H1 (cell line): ENCODE results near the gene ZNF346. TPM values are rescaled to one million over a fixed set of nuclear protein-coding genes. Genes with fewer than 3 reads are reported as not detected.

Experiments used
- ASH2L ChIP-seq: fragments of 200-600, 300-600 bp; sonication (generic); IDR thresholded peaks from one replicate; pipeline ENCODE4 v1.7.1; 2017; ENCODE audit warnings: low read length
- EZH2 ChIP-seq: fragments of 200-600 bp; sonication (generic); IDR thresholded peaks from 2 replicates; pipeline ENCODE4 v1.7.1; 2012; ENCODE audit warnings: low read depth, mild to moderate bottlenecking, moderate library complexity, low read length, inconsistent platforms; ENCODE audit not compliant: severe bottlenecking
- KDM5A ChIP-seq: fragments of 200-600 bp; IDR thresholded peaks from 2 replicates; pipeline ENCODE4 v1.7.1; 2012; ENCODE audit warnings: mild to moderate bottlenecking, low read length, inconsistent platforms, mixed read lengths
- RFX5 ChIP-seq: IDR thresholded peaks from 2 replicates; pipeline ENCODE4 v1.6.1; 2011; ENCODE audit warnings: low read depth, low read length, improper control_type of control experiment, borderline replicate concordance
- RNF2 ChIP-seq: fragments of 200-900, 300-1000 bp; sonication (generic); IDR thresholded peaks from 2 replicates; pipeline ENCODE4 v1.7.1; 2016; ENCODE audit warnings: borderline replicate concordance, low read depth, mild to moderate bottlenecking, antibody characterized with exemption, low read length; ENCODE audit not compliant: poor library complexity, severe bottlenecking; ENCODE audit errors: missing control alignments
- RXRA ChIP-seq: IDR thresholded peaks from 2 replicates; pipeline ENCODE4 v1.6.1; 2011; ENCODE audit warnings: low read depth, mild to moderate bottlenecking, low read length, moderate library complexity; ENCODE audit not compliant: insufficient read depth
- SAP30 ChIP-seq: fragments of 300-600 bp; sonication (generic); IDR thresholded peaks from 2 replicates; pipeline ENCODE4 v1.7.1; 2012; ENCODE audit warnings: low read length, moderate library complexity, mild to moderate bottlenecking, inconsistent platforms; ENCODE audit not compliant: insufficient read depth, insufficient replicate concordance
- polyA plus RNA-seq, 7 experiments: library from polyadenylated mRNA; depleted of rRNA in 3 of 7; stranded (reverse) in 5 of 7; unstranded in 2 of 7; fragments of >200 nt in 5 of 7; fragments of 200-250 nt in 2 of 7; gene quantifications; 1 replicate in 5 of 7; 2 replicates in 1 of 7; 4 replicates in 1 of 7; pipeline versions ENCODE4 v1.2.1 to v1.2.3, GENCODE V29; 2011 to 2013; ENCODE audit warnings: missing spikeins in 2 of 7, mixed read lengths in 2 of 7
- total RNA-seq: library from RNA; stranded (reverse); fragmentation: NEBNext Ultra II Directional; extraction: Animal tissue kit (Norgen Biotek cat#: 25700); gene quantifications from 2 replicates; pipeline ENCODE4 v1.2.1, GENCODE V29; 2021

ZNF346 gene
- total and polyA plus RNA-seq, 2 of the 8 experiments (the other 6 are each of a cell fraction or from before 2014, with no cell fraction given), result 19.9 to 20.8 TPM

DNA sequence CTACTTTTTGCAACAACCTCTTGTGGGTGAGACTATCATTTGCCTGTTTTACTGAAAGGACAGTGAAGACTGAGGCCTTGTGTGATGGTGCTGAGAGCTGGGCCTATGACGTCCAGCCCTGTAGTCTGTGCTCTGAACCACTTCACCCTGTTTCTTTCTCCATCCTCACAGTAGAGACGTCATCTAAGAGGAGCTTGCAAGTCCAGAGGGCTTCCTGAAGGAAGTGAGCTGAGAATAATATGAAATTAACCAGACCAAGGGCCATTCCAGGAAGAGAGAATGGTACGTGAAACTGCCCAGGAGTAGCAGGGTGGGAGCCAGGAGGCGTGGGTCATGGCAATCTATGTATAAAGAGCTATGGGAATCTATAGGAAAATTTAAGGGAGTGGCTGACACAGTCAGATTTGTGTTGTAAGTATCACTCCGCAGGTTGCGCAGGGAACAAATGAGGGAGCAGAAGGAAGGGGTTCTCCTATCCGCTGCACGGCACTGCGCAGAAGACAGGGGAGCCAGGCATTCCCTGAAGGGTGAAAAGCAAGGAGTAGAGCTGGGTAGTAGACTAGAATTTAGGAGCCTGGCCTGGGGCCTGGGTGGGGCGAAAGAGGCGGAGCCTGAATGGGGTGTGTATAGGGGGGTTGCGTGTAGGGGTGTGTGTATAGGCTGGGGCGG, 63.6 kb downstream of the ZNF346 start (continued):
- no peak for TF ChIP-seq RXRA
- TF ChIP-seq KDM5A, result no peak
- TF ChIP-seq SAP30, result no peak
- TF ChIP-seq EZH2, result no peak
- TF ChIP-seq RNF2, result no peak
- no peak for TF ChIP-seq ASH2L
- TF ChIP-seq RFX5, result no peak
